CD4-positive, CD25-positive, alpha-beta regulatory T cell (primary cell): ENCODE data around the gene EPHB1. TPM values are rescaled to one million over a fixed set of nuclear protein-coding genes. Genes with fewer than 3 reads are reported as not detected.
"Not testable (repeated sequence)": the region's sequence is repeated elsewhere in the genome, so short reads cannot be mapped to it uniquely, and the experiment has no call there.

Experiments used
- ATAC-seq, 2 donors: fragments of 150-1000 bp; cut with Tn5 transposase; one replicate each; pipeline ENCODE4 v1.10.0; 2021; ENCODE audit warnings: low read depth in 2 of 2, moderate number of reproducible peaks in 2 of 2, moderate library complexity in 1 of 2
- DNase-seq, 3 donors: peaks; one replicate each; pipeline versions ENCODE4 v3.0.0 to v3.0.0-alpha.2; 2012 to 2022; ENCODE audit warnings: mixed read lengths in 1 of 3
- H3K27ac ChIP-seq: one replicate; pipeline ENCODE4 v1.7.0; 2013; ENCODE audit warnings: mild to moderate bottlenecking, low read length; ENCODE audit not compliant: insufficient read depth, poor library complexity, severe bottlenecking
- H3K27me3 ChIP-seq: one replicate; pipeline ENCODE4 v1.7.0; 2013; ENCODE audit warnings: low read length; ENCODE audit not compliant: control insufficient read depth, insufficient read depth
- H3K36me3 ChIP-seq: one replicate; pipeline ENCODE4 v1.7.0; 2013; ENCODE audit warnings: mild to moderate bottlenecking, low read length, moderate library complexity; ENCODE audit not compliant: control insufficient read depth, insufficient read depth
- H3K4me1 ChIP-seq: 2 replicates; pipeline ENCODE4 v1.7.0; 2013; ENCODE audit warnings: mild to moderate bottlenecking, low read length; ENCODE audit not compliant: insufficient read depth, control insufficient read depth, poor library complexity, severe bottlenecking
- H3K4me3 ChIP-seq: one replicate; pipeline ENCODE4 v1.7.0; 2013; ENCODE audit warnings: low read depth, mild to moderate bottlenecking, low read length, moderate library complexity
- H3K9me3 ChIP-seq, 2 experiments: 1 replicate in 1 of 2; 2 replicates in 1 of 2; pipeline ENCODE4 v1.7.0; 2013; ENCODE audit warnings: low read length in 2 of 2, mild to moderate bottlenecking in 1 of 2, moderate library complexity in 1 of 2; ENCODE audit not compliant: control insufficient read depth in 2 of 2
- H3K27ac Mint-ChIP-seq, 3 donors: one replicate each; pipeline ENCODE4 v1.8.0; 2020 to 2022; ENCODE audit warnings: mild to moderate bottlenecking in 3 of 3, mixed read lengths in 3 of 3, moderate library complexity in 2 of 3
- H3K27me3 Mint-ChIP-seq: one replicate; pipeline ENCODE4 v1.8.0; 2022; ENCODE audit warnings: mild to moderate bottlenecking, mixed read lengths
- H3K36me3 Mint-ChIP-seq: one replicate; pipeline ENCODE4 v1.8.0; 2020; ENCODE audit warnings: mixed read lengths
- H3K4me1 Mint-ChIP-seq, 4 donors: one replicate each; pipeline ENCODE4 v1.8.0; 2020 to 2022; ENCODE audit warnings: mixed read lengths in 4 of 4, mild to moderate bottlenecking in 1 of 4
- H3K4me3 Mint-ChIP-seq, 4 donors: one replicate each; pipeline ENCODE4 v1.8.0; 2020 to 2022; ENCODE audit warnings: mild to moderate bottlenecking in 4 of 4, mixed read lengths in 4 of 4, moderate library complexity in 3 of 4
- H3K9me3 Mint-ChIP-seq, 7 donors: one replicate each; pipeline ENCODE4 v1.8.0; 2020 to 2022; ENCODE audit warnings: mixed read lengths in 7 of 7, mild to moderate bottlenecking in 3 of 7, moderate library complexity in 2 of 7
- polyA plus RNA-seq, 4 donors: library from polyadenylated mRNA; unstranded; fragments of 300-500 nt; fragmentation: Illumina TruSeq; gene quantifications; one replicate each; pipeline ENCODE4 v1.2.3, GENCODE V29; 2021
- total RNA-seq: library from RNA; stranded (reverse); gene quantifications from one replicate; pipeline ENCODE4 v1.2.3, GENCODE V29; 2022

The EPHB1 gene
- total and polyA plus RNA-seq, 5 donors from 2014 or later = 0.32 to 2.1 (median 0.84) TPM

- Mint-ChIP-seq H3K27me3 (peaks cover 8% of the 10 kb centered on the region), H3K9me3 (peaks cover 0 to 3% (median 0%) of the 10 kb centered on the region in 7 donors), H3K4me3 (no peak overlapping the region), H3K36me3 (no peaks in the 10 kb centered on the region), H3K4me1 (no peaks in the 10 kb centered on the region), H3K27ac (no peak overlapping the region)
- Histone ChIP-seq H3K4me1 (no peaks in the 10 kb centered on the region), H3K4me3 (no peak overlapping the region), H3K27ac (no peak overlapping the region), H3K9me3 (no peaks in the 10 kb centered on the region), H3K36me3 (no peaks in the 10 kb centered on the region), H3K27me3 (no peaks in the 10 kb centered on the region)
- DNase-seq = no peak
- no peak for ATAC-seq
Observed at GRCh38 chr3:134768837-134769236, 26.2 kb upstream of the EPHB1 start.

- Histone ChIP-seq H3K4me1 (no peaks in the 10 kb centered on the region), H3K27me3 (no peaks in the 10 kb centered on the region), H3K9me3 (no peaks in the 10 kb centered on the region), H3K4me3 (no peak overlapping the region), H3K36me3 (no peaks in the 10 kb centered on the region), H3K27ac (no peak overlapping the region)
- Mint-ChIP-seq H3K4me3 (no peak overlapping the region), H3K27me3 (peaks cover 10% of the 10 kb centered on the region), H3K4me1 (no peaks in the 10 kb centered on the region), H3K36me3 (no peaks in the 10 kb centered on the region), H3K27ac (no peak overlapping the region), H3K9me3 (peaks cover 0 to 4% (median 0%) of the 10 kb centered on the region in 7 donors)
- DNase-seq (no peak), ATAC-seq (no peak)
Observed at GRCh38 chr3:134769287-134769868, 25.7 kb upstream of the EPHB1 start.

GRCh38 chr3:134772011-134772410 is 23.0 kb upstream of the EPHB1 start:
- Mint-ChIP-seq H3K4me3 (no peak overlapping the region), H3K27me3 (peaks cover 14% of the 10 kb centered on the region), H3K36me3 (no peaks in the 10 kb centered on the region), H3K4me1 (peaks cover 0 to 10% (median 0%) of the 10 kb centered on the region in 4 donors), H3K9me3 (peaks cover 0 to 4% (median 0%) of the 10 kb centered on the region in 7 donors), H3K27ac (no peak overlapping the region)
- Histone ChIP-seq H3K27ac (no peak overlapping the region), H3K9me3 (no peaks in the 10 kb centered on the region), H3K4me1 (no peaks in the 10 kb centered on the region), H3K4me3 (no peak overlapping the region), H3K27me3 (no peaks in the 10 kb centered on the region), H3K36me3 (no peaks in the 10 kb centered on the region)
- ATAC-seq (no peak), DNase-seq (no peak)

GRCh38 chr3:134772591-134772990 is 22.5 kb upstream of the EPHB1 start:
- H3K36me3 Mint-ChIP-seq = no peaks in the 10 kb centered on the region
- ATAC-seq = no peak
- H3K4me3 ChIP-seq = no peak overlapping the region
- peak overlapping the region in 1 of 4 donors; percentile 38 for H3K4me3 Mint-ChIP-seq
- H3K9me3 Mint-ChIP-seq = peaks cover 0 to 4% (median 0%) of the 10 kb centered on the region in 7 donors
- no peaks in the 10 kb centered on the region for H3K36me3 ChIP-seq
- H3K27ac Mint-ChIP-seq = no peak overlapping the region
- H3K4me1 ChIP-seq = no peaks in the 10 kb centered on the region
- H3K4me1 Mint-ChIP-seq = peaks cover 0 to 13% (median 0%) of the 10 kb centered on the region in 4 donors
- H3K27me3 ChIP-seq = no peaks in the 10 kb centered on the region
- no peak for DNase-seq
- H3K9me3 ChIP-seq = no peaks in the 10 kb centered on the region
- peaks cover 12% of the 10 kb centered on the region for H3K27me3 Mint-ChIP-seq
- no peak overlapping the region for H3K27ac ChIP-seq

GRCh38 chr3:134775831-134776230 is 19.2 kb upstream of the EPHB1 start:
- ATAC-seq = no peak

GRCh38 chr3:134776518-134776917 is 18.5 kb upstream of the EPHB1 start:
- H3K36me3 Mint-ChIP-seq = no peaks in the 10 kb centered on the region

More at GRCh38 chr3:134775831-134776230, 19.2 kb upstream of the EPHB1 start:
- no peaks in the 10 kb centered on the region for H3K36me3 ChIP-seq
- Mint-ChIP-seq H3K4me3 (no peak overlapping the region), H3K27me3 (peaks cover 15% of the 10 kb centered on the region), H3K4me1 (peaks cover 0 to 24% (median 3%) of the 10 kb centered on the region in 4 donors), H3K9me3 (peaks cover 0 to 4% (median 0%) of the 10 kb centered on the region in 7 donors), H3K27ac (no peak overlapping the region), H3K36me3 (no peaks in the 10 kb centered on the region)
- H3K27ac ChIP-seq = no peak overlapping the region
- no peaks in the 10 kb centered on the region for H3K27me3 ChIP-seq
- peak in 1 of 3 donors; percentile 52 for DNase-seq
- H3K4me3 ChIP-seq = no peak overlapping the region
- no peaks in the 10 kb centered on the region for H3K9me3 ChIP-seq
- H3K4me1 ChIP-seq = no peaks in the 10 kb centered on the region

GRCh38 chr3:134777341-134777740 is 17.7 kb upstream of the EPHB1 start:
- Mint-ChIP-seq H3K9me3 (peaks cover 0 to 4% (median 0%) of the 10 kb centered on the region in 7 donors), H3K36me3 (no peaks in the 10 kb centered on the region), H3K27ac (no peak overlapping the region)

More at GRCh38 chr3:134776518-134776917, 18.5 kb upstream of the EPHB1 start:
- Histone ChIP-seq H3K27me3 (no peaks in the 10 kb centered on the region), H3K9me3 (no peaks in the 10 kb centered on the region), H3K4me1 (no peaks in the 10 kb centered on the region), H3K4me3 (no peak overlapping the region), H3K36me3 (no peaks in the 10 kb centered on the region), H3K27ac (no peak overlapping the region)
- no peak for ATAC-seq
- Mint-ChIP-seq H3K27me3 (peaks cover 15% of the 10 kb centered on the region), H3K9me3 (peaks cover 0 to 4% (median 0%) of the 10 kb centered on the region in 7 donors), H3K4me1 (peaks cover 0 to 24% (median 3%) of the 10 kb centered on the region in 4 donors), H3K4me3 (peak overlapping the region in 1 of 4 donors; percentile 3), H3K27ac (peak overlapping the region in 1 of 3 donors; percentile 12)
- no peak for DNase-seq

GRCh38 chr3:134788283-134788682 is 6.8 kb upstream of the EPHB1 start:
- ATAC-seq, H3K9me3 Mint-ChIP-seq, H3K4me3 Mint-ChIP-seq: not testable (repeated sequence)

More at GRCh38 chr3:134777341-134777740, 17.7 kb upstream of the EPHB1 start:
- H3K36me3 ChIP-seq = no peaks in the 10 kb centered on the region
- DNase-seq = peak in 1 of 3 donors; percentile 70
- H3K27ac ChIP-seq = no peak overlapping the region
- H3K4me1 Mint-ChIP-seq = peaks cover 0 to 24% (median 3%) of the 10 kb centered on the region in 4 donors
- no peak for ATAC-seq
- H3K27me3 Mint-ChIP-seq = peaks cover 17% of the 10 kb centered on the region
- no peak overlapping the region for H3K4me3 ChIP-seq
- no peak overlapping the region for H3K4me3 Mint-ChIP-seq
- no peaks in the 10 kb centered on the region for H3K4me1 ChIP-seq
- H3K9me3 ChIP-seq = no peaks in the 10 kb centered on the region
- no peaks in the 10 kb centered on the region for H3K27me3 ChIP-seq

More at GRCh38 chr3:134788283-134788682, 6.8 kb upstream of the EPHB1 start:
- H3K9me3 ChIP-seq, H3K4me3 ChIP-seq, H3K4me1 ChIP-seq, H3K27ac ChIP-seq, H3K4me1 Mint-ChIP-seq, H3K36me3 ChIP-seq, H3K27ac Mint-ChIP-seq, DNase-seq, H3K36me3 Mint-ChIP-seq, H3K27me3 ChIP-seq: not testable (repeated sequence)
- peaks cover 57% of the 10 kb centered on the region for H3K27me3 Mint-ChIP-seq
